SK-N-SH (cell line): ENCODE data around the gene ZNF275. TPM values are rescaled to one million over a fixed set of nuclear protein-coding genes. Genes with fewer than 3 reads are reported as not detected.
"Not testable (repeated sequence)": the region's sequence is repeated elsewhere in the genome, so short reads cannot be mapped to it uniquely, and the experiment has no call there.

Experiments
- CTCF ChIA-PET: fragments of 300-600, 350-600 bp; formaldehyde crosslinking; extraction: SDS; loops from one replicate; lab custom pipeline; 2021; lab: Yijun Ruan, JAX
- POLR2A ChIA-PET: fragments of 350-600 bp; sonication (Branson Sonifier 250); formaldehyde crosslinking; extraction: SDS; loops from one replicate; lab custom pipeline; 2020; ENCODE audit warnings: antibody characterized with exemption, inconsistent platforms; lab: Yijun Ruan, JAX
- DNase-seq: peaks from one replicate; pipeline ENCODE4 v3.0.0; 2012
- H2AFZ ChIP-seq: fragments of 200-600 bp; sonication (generic); 2 replicates; pipeline ENCODE4 v1.8.1; 2016; ENCODE audit warnings: antibody characterized with exemption, mild to moderate bottlenecking, low read depth
- H3F3A ChIP-seq: fragments of 200-600 bp; sonication (generic); replicated peaks from 2 replicates; pipeline ENCODE3; 2016; ENCODE audit warnings: antibody characterized with exemption, mild to moderate bottlenecking; ENCODE audit not compliant: insufficient read depth
- H3K27ac ChIP-seq, 2 experiments: fragments of 200-500 bp in 1 of 2; fragments of 200-600 bp in 1 of 2; sonication (Bioruptor generic) in 1 of 2; sonication (generic), shearing (Covaris generic) in 1 of 2; 2 replicates each; pipeline versions ENCODE4 v1.5.1 to v1.6.1; 2014 to 2016; ENCODE audit warnings: low read depth in 2 of 2, inconsistent platforms in 1 of 2, low read length in 1 of 2, mild to moderate bottlenecking in 1 of 2, mixed read lengths in 1 of 2
- H3K27me3 ChIP-seq: fragments of 200-600 bp; sonication (generic), shearing (Covaris generic); 2 replicates; pipeline ENCODE4 v1.6.1; 2016; ENCODE audit warnings: mixed run types; ENCODE audit not compliant: insufficient read depth
- H3K36me3 ChIP-seq, 2 experiments: fragments of 200-500 bp in 1 of 2; fragments of 200-600 bp in 1 of 2; sonication (Bioruptor generic) in 1 of 2; sonication (generic) in 1 of 2; replicated peaks in 1 of 2; 2 replicates each; pipeline versions ENCODE3 to v1.5.1; 2014 to 2016; ENCODE audit warnings: low read length in 1 of 2, mild to moderate bottlenecking in 1 of 2; ENCODE audit not compliant: insufficient read depth in 2 of 2, control insufficient read depth in 1 of 2
- H3K4me1 ChIP-seq, 2 experiments: fragments of 200-500 bp in 1 of 2; fragments of 200-600 bp in 1 of 2; sonication (Bioruptor generic) in 1 of 2; sonication (generic), shearing (Covaris generic) in 1 of 2; 2 replicates each; pipeline versions ENCODE4 v1.5.1 to v1.6.1; 2014 to 2016; ENCODE audit warnings: low read depth in 1 of 2, low read length in 1 of 2, mixed run types in 1 of 2; ENCODE audit not compliant: insufficient read depth in 2 of 2, control insufficient read depth in 1 of 2
- H3K4me2 ChIP-seq: fragments of 200-600 bp; sonication (generic), shearing (Covaris generic); 2 replicates; pipeline ENCODE4 v1.6.1; 2017; ENCODE audit warnings: mixed run types
- H3K4me3 ChIP-seq, 2 experiments: fragments of 200-500 bp in 1 of 2; fragments of 200-600 bp in 1 of 2; sonication (Bioruptor generic) in 1 of 2; sonication (generic), shearing (Covaris generic) in 1 of 2; 2 replicates each; pipeline versions ENCODE4 v1.5.1 to v1.8.1; 2014 to 2016; ENCODE audit warnings: low read depth in 2 of 2, inconsistent platforms in 1 of 2, low read length in 1 of 2, mild to moderate bottlenecking in 1 of 2, mixed read lengths in 1 of 2, moderate library complexity in 1 of 2
- H3K79me2 ChIP-seq: fragments of 200-600 bp; sonication (generic); 2 replicates; pipeline ENCODE4 v1.8.1; 2017; ENCODE audit warnings: mild to moderate bottlenecking; ENCODE audit not compliant: insufficient read depth
- H3K9ac ChIP-seq: fragments of 200-600 bp; sonication (generic); 2 replicates; pipeline ENCODE4 v1.6.1; 2017; ENCODE audit warnings: mixed run types
- H3K9me2 ChIP-seq: fragments of 200-600 bp; sonication (generic); 2 replicates; pipeline ENCODE4 v1.6.1; 2017; ENCODE audit warnings: mixed run types
- H3K9me3 ChIP-seq: fragments of 200-600 bp; sonication (generic); 2 replicates; pipeline ENCODE4 v1.6.1; 2017; ENCODE audit warnings: mixed run types, mild to moderate bottlenecking, moderate library complexity
- H4K20me1 ChIP-seq: fragments of 200-600 bp; sonication (generic); 2 replicates; pipeline ENCODE4 v1.6.1; 2017; ENCODE audit warnings: mild to moderate bottlenecking, mixed run types; ENCODE audit not compliant: insufficient read depth
- CTCF ChIP-seq: fragments of 200-600 bp; sonication (generic); IDR thresholded peaks from 2 replicates; pipeline ENCODE4 v1.6.1; 2017; ENCODE audit warnings: antibody characterized with exemption, mild to moderate bottlenecking, moderate library complexity
- FOXJ3 ChIP-seq: sonication (generic); formaldehyde crosslinking; IDR thresholded peaks from 2 replicates; pipeline ENCODE4 v1.5.1; 2020; ENCODE audit warnings: mild to moderate bottlenecking, missing genetic modification reagents
- GABPA ChIP-seq: IDR thresholded peaks from 2 replicates; pipeline ENCODE4 v1.4.0; 2012; ENCODE audit warnings: low read depth, mild to moderate bottlenecking
- PBX3 ChIP-seq: IDR thresholded peaks from 2 replicates; pipeline ENCODE4; 2012
- RXRA ChIP-seq: IDR thresholded peaks from 2 replicates; pipeline ENCODE4 v1.4.0; 2012; ENCODE audit warnings: low read depth, mild to moderate bottlenecking, borderline replicate concordance
- TAF1 ChIP-seq: IDR thresholded peaks from 2 replicates; pipeline ENCODE4 v1.6.1; 2012; ENCODE audit warnings: low read depth, mild to moderate bottlenecking, low read length, moderate library complexity, borderline replicate concordance
- WGBS: methylation state at CpG from one replicate; pipeline ENCODE4 v1.1.6; 2017; ENCODE audit warnings: low lambda C conversion rate; 5-methylcytosine and 5-hydroxymethylcytosine counted together
- polyA plus RNA-seq, 3 experiments: library from polyadenylated mRNA; depleted of rRNA; stranded (reverse); fragments of >200 nt; gene quantifications; 2 replicates each; pipeline ENCODE4 v1.2.3, GENCODE V29; 2012

The ZNF275 gene
- polyA plus RNA-seq, 1 of the 3 experiments (the other 2 are of a cell fraction): 4.9 TPM

GRCh38 chrX:153388722-153389459, 54.9 kb downstream of the ZNF275 start (continued):
- TF ChIP-seq CTCF: no peak
- TF ChIP-seq GABPA: no peak

- POLR2A ChIA-PET, H3K4me2 ChIP-seq, H3K9me3 ChIP-seq, H4K20me1 ChIP-seq, H3K4me3 ChIP-seq, H3K79me2 ChIP-seq, H3K9ac ChIP-seq, H3K9me2 ChIP-seq, H3F3A ChIP-seq, DNase-seq, H3K36me3 ChIP-seq, H3K27ac ChIP-seq, H2AFZ ChIP-seq, H3K4me1 ChIP-seq: not testable (repeated sequence)
- peaks cover 28% of the 10 kb centered on the region for H3K27me3 ChIP-seq
- CTCF ChIA-PET: interaction anchor here (1.3 kb wide), 1 partner anchor 11 kb away, joined by 3 read pairs; no protein-coding TSS in a partner anchor
- 63% methylated on average over 6 of the region's 6 CpGs for WGBS
These were observed 55.5 kb downstream of the ZNF275 start for GRCh38 chrX:153389460-153389768.

- CTCF ChIA-PET: interaction anchor here (1.0 to 1.3 kb wide), 2 partner anchors 11 to 232 kb away, joined by 3 read pairs; no protein-coding TSS in a partner anchor
- WGBS: 30% methylated on average over 2 of the region's 16 CpGs
These were observed 58.8 kb downstream of the ZNF275 start for GRCh38 chrX:153392642-153393321.

More at GRCh38 chrX:153392642-153393321, 58.8 kb downstream of the ZNF275 start:
- DNase-seq: no peak
- Histone ChIP-seq H3K9me3 (no peaks in the 10 kb centered on the region), H3K4me1 (no peaks in the 10 kb centered on the region), H3F3A (peaks cover 4% of the 10 kb centered on the region), H3K27ac (no peak overlapping the region), H4K20me1 (no peaks in the 10 kb centered on the region), H3K79me2 (no peaks in the 10 kb centered on the region), H3K27me3 (peaks cover 12% of the 10 kb centered on the region), H3K4me3 (no peak overlapping the region), H3K9ac (no peak overlapping the region), H2AFZ (no peak overlapping the region), H3K36me3 (no peaks in the 10 kb centered on the region), H3K9me2 (no peaks in the 10 kb centered on the region), H3K4me2 (no peak overlapping the region)
- no peak for TF ChIP-seq RXRA
- no peak for TF ChIP-seq FOXJ3 (CRISPR knock-in tag)
- no peak for TF ChIP-seq PBX3
- no peak for TF ChIP-seq TAF1
- POLR2A ChIA-PET: no interaction called here
